WTC11 (cell line): ENCODE results near the gene R3HDM4.

Experiments
- ARID4B ChIP-seq: sonication (generic); formaldehyde crosslinking; IDR thresholded peaks from 2 replicates; pipeline ENCODE4 v1.8.0; 2023; ENCODE audit warnings: missing genetic modification reagents, mild to moderate bottlenecking, borderline replicate concordance
- CREB1 ChIP-seq: sonication (generic); formaldehyde crosslinking; IDR thresholded peaks from 2 replicates; pipeline ENCODE4 v1.8.0; 2023; ENCODE audit warnings: mild to moderate bottlenecking, missing genetic modification reagents
- CTCF ChIP-seq: fragments of 200-600 bp; IDR thresholded peaks from 2 replicates; pipeline ENCODE4 v1.8.0; 2022; ENCODE audit warnings: antibody characterized with exemption
- ELF4 ChIP-seq: sonication (generic); formaldehyde crosslinking; IDR thresholded peaks from 2 replicates; pipeline ENCODE4 v1.8.1; 2022; ENCODE audit warnings: low read depth, mild to moderate bottlenecking, moderate library complexity, missing genetic modification reagents
- FOXJ3 ChIP-seq: sonication (generic); formaldehyde crosslinking; IDR thresholded peaks from 2 replicates; pipeline ENCODE4 v1.9.0; 2021; ENCODE audit warnings: missing genetic modification reagents, mild to moderate bottlenecking, borderline replicate concordance
- JUN ChIP-seq: sonication (generic); formaldehyde crosslinking; IDR thresholded peaks from 2 replicates; pipeline ENCODE4 v1.8.0; 2023; ENCODE audit warnings: mild to moderate bottlenecking, missing genetic modification reagents
- MAX ChIP-seq: sonication (generic); formaldehyde crosslinking; IDR thresholded peaks from 2 replicates; pipeline ENCODE4 v1.8.0; 2022; ENCODE audit warnings: mild to moderate bottlenecking, missing genetic modification reagents
- TEAD4 ChIP-seq: sonication (generic); formaldehyde crosslinking; IDR thresholded peaks from 2 replicates; pipeline ENCODE4 v1.8.0; 2022; ENCODE audit warnings: mild to moderate bottlenecking, missing genetic modification reagents
- TP53 ChIP-seq: sonication (generic); formaldehyde crosslinking; IDR thresholded peaks from 2 replicates; pipeline ENCODE4 v1.8.1; 2023; ENCODE audit warnings: mild to moderate bottlenecking, missing genetic modification reagents
- USF2 ChIP-seq: sonication (generic); formaldehyde crosslinking; IDR thresholded peaks from 2 replicates; pipeline ENCODE4 v1.8.1; 2023; ENCODE audit warnings: mild to moderate bottlenecking, missing genetic modification reagents, moderate library complexity
- ZNF138 ChIP-seq: sonication (generic); formaldehyde crosslinking; conservative IDR thresholded peaks from 2 replicates; pipeline ENCODE4 v1.8.1; 2022; ENCODE audit warnings: mild to moderate bottlenecking, moderate library complexity, missing genetic modification reagents
- ZNF423 ChIP-seq: fragments of 250-450 bp; sonication (Bioruptor Pico); IDR thresholded peaks from 2 replicates; pipeline ENCODE4 v2.1.2; 2022; ENCODE audit warnings: mild to moderate bottlenecking, moderate library complexity

GRCh38 chr19:866769-867300 lies 46.2 kb downstream of the R3HDM4 start:
- TF ChIP-seq CTCF (no peak), ZNF423 (CRISPR knock-in tag) (no peak), MAX (CRISPR knock-in tag) (no peak), ELF4 (CRISPR knock-in tag) (no peak), USF2 (no peak), ARID4B (CRISPR knock-in tag) (no peak), TP53 (CRISPR knock-in tag) (no peak), FOXJ3 (CRISPR knock-in tag) (no peak), JUN (CRISPR knock-in tag) (no peak), ZNF138 (no peak), CREB1 (CRISPR knock-in tag) (no peak), TEAD4 (CRISPR knock-in tag) (no peak)
